OCI-LY3 (cell line): Measurements from ENCODE around the gene NAA16.
"Not testable (repeated sequence)": the region's sequence is repeated elsewhere in the genome, so short reads cannot be mapped to it uniquely, and the experiment has no call there.

Source experiments
- H2AFZ ChIP-seq: fragments of 200-600, 300-600 bp; shearing (Covaris generic); 2 replicates; pipeline ENCODE4 v1.6.0; 2014; ENCODE audit warnings: antibody characterized with exemption, low read depth, low read length
- H3K27ac ChIP-seq: fragments of 200-600, 300-600 bp; sonication (generic); 2 replicates; pipeline ENCODE4 v1.5.1; 2014; ENCODE audit warnings: mild to moderate bottlenecking, low read length, moderate library complexity, mixed read lengths
- H3K27me3 ChIP-seq: fragments of 200-600, 300-600 bp; sonication (generic); 2 replicates; pipeline ENCODE4 v1.6.1; 2014; ENCODE audit warnings: low read depth, low read length, mixed read lengths
- H3K36me3 ChIP-seq: fragments of 200-600, 300-600 bp; sonication (generic); replicated peaks from 2 replicates; pipeline ENCODE3; 2014; ENCODE audit warnings: low read depth, low read length, mixed read lengths
- H3K4me1 ChIP-seq: fragments of 300-600, 200-600 bp; sonication (generic); 2 replicates; pipeline ENCODE4 v1.6.1; 2014; ENCODE audit warnings: low read length, mixed read lengths
- H3K4me2 ChIP-seq: fragments of 200-600, 300-600 bp; sonication (generic); 2 replicates; pipeline ENCODE4 v1.6.1; 2014; ENCODE audit warnings: low read length, mixed read lengths
- H3K4me3 ChIP-seq: fragments of 300-600, 200-600 bp; sonication (generic); 2 replicates; pipeline ENCODE4 v1.5.1; 2014; ENCODE audit warnings: antibody characterized with exemption, mild to moderate bottlenecking, low read length, moderate library complexity
- H3K79me2 ChIP-seq: fragments of 300-600, 200-600 bp; shearing (Covaris generic); 2 replicates; pipeline ENCODE4 v1.6.1; 2014; ENCODE audit warnings: mild to moderate bottlenecking, low read length, mixed read lengths
- H3K9ac ChIP-seq: fragments of 300-600, 200-600 bp; shearing (Covaris generic); 2 replicates; pipeline ENCODE4 v1.6.0; 2014; ENCODE audit warnings: mild to moderate bottlenecking, low read length, moderate library complexity
- H3K9me3 ChIP-seq: fragments of 200-600, 300-600 bp; shearing (Covaris generic); 2 replicates; pipeline ENCODE4 v1.6.1; 2014; ENCODE audit warnings: low read length, mixed read lengths; ENCODE audit not compliant: insufficient read depth
- H4K20me1 ChIP-seq: fragments of 200-600, 300-600 bp; sonication (generic); 2 replicates; pipeline ENCODE4 v1.6.1; 2016; ENCODE audit warnings: low read length, mixed read lengths; ENCODE audit not compliant: insufficient read depth
- EZH2phosphoT487 ChIP-seq: fragments of 200-600 bp; shearing (Covaris generic); IDR thresholded peaks from 2 replicates; pipeline ENCODE4 v1.6.1; 2018; ENCODE audit warnings: antibody characterized with exemption, mixed run types, low read depth
- TF ChIP-seq, protein P1 (sequence below): fragments of 200-600, 300-600 bp; sonication (generic); IDR thresholded peaks from 2 replicates; pipeline ENCODE4 v1.5.1; 2014; ENCODE audit warnings: antibody characterized with exemption, low read length, low read depth

The NAA16 gene

DNA sequence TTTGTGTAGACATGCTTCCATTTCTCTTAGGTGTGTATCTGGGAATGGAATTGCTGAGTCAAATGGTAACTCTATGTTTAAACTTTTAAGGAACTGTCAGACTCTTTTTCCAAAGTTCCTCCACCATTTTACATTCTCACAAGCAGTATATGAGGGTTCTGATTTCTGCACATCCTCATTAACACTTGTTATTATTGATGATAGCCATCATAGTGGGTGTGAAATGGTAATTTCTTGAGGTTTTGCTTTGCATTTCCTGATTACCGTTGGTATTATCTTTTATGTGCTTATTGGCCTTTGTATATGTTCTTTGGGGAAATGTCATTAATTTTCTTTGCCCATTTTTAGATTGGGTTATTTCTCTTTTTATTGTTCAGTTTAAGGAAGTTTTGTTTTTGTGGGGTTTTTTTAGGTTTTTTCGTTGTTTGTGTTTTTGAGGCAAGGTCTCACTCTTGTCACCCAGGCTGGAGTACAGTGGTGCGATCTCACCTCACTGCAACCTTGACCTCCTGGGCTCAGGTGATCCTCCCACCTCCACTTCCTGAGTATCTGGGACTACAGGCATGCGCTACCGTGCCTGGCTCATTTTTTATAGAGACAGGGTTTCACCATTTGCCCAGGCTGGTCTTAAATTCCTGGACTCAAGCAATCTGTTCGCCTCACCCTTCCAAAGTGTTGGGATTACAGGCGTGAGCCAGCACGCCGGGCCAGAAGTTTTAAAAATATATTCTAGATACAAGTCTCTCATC is 34.3 kb downstream of the NAA16 start:
- peaks cover 23% of the 10 kb centered on the region for H3K36me3 ChIP-seq
- H3K9me3 ChIP-seq = no peaks in the 10 kb centered on the region
- H3K4me1 ChIP-seq = no peaks in the 10 kb centered on the region
- no peak overlapping the region for H3K4me2 ChIP-seq
- H4K20me1 ChIP-seq = no peaks in the 10 kb centered on the region
- H3K79me2 ChIP-seq = peaks cover 15% of the 10 kb centered on the region
- no peak overlapping the region for H3K27ac ChIP-seq
- TF ChIP-seq EZH2phosphoT487 = no peak
- TF ChIP-seq, protein P1, sequence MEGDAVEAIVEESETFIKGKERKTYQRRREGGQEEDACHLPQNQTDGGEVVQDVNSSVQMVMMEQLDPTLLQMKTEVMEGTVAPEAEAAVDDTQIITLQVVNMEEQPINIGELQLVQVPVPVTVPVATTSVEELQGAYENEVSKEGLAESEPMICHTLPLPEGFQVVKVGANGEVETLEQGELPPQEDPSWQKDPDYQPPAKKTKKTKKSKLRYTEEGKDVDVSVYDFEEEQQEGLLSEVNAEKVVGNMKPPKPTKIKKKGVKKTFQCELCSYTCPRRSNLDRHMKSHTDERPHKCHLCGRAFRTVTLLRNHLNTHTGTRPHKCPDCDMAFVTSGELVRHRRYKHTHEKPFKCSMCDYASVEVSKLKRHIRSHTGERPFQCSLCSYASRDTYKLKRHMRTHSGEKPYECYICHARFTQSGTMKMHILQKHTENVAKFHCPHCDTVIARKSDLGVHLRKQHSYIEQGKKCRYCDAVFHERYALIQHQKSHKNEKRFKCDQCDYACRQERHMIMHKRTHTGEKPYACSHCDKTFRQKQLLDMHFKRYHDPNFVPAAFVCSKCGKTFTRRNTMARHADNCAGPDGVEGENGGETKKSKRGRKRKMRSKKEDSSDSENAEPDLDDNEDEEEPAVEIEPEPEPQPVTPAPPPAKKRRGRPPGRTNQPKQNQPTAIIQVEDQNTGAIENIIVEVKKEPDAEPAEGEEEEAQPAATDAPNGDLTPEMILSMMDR = no peak
- no peak overlapping the region for H2AFZ ChIP-seq
- H3K4me3 ChIP-seq = no peak overlapping the region
- no peak overlapping the region for H3K9ac ChIP-seq
- no peaks in the 10 kb centered on the region for H3K27me3 ChIP-seq

DNA sequence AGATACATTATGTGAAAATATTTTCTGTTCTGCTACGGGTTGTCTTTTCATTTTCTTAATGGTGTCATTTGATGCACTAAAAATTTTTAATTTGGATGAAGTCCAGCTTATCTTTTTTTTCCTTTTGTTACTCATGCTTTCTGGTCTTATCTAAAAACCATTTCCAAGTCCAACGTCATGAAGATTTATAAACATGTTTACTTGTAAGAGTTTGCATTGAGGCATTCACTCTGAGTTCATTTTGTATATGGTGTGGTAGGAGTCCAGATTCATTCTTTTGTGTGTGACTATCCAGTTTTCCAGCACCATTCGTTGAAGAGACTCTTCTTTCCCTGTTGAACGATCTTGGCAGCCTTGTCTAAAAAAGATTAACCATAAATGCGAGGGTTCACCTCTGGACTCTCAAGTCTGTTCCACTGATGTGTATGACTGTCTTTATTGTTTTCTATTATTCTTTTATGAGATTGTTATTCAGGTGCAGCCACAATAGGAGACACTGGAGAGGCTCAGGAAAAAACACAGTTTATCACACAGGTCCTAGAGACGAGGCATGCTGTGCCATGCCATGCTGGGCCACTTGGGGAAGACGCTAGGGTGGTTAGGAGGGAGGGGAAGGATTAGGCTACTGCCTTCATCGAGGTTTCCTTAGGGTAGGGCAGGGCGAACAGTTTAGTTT is 35.0 kb downstream of the NAA16 start:
- Histone ChIP-seq H4K20me1 (no peaks in the 10 kb centered on the region), H3K27me3 (no peaks in the 10 kb centered on the region), H3K9ac (no peak overlapping the region), H3K4me2 (no peak overlapping the region), H3K9me3 (no peaks in the 10 kb centered on the region), H3K27ac (no peak overlapping the region), H3K4me1 (no peaks in the 10 kb centered on the region), H2AFZ (no peak overlapping the region), H3K4me3 (no peak overlapping the region), H3K79me2 (peaks cover 15% of the 10 kb centered on the region), H3K36me3 (peaks cover 26% of the 10 kb centered on the region)
- TF ChIP-seq, protein P1 = no peak
- no peak for TF ChIP-seq EZH2phosphoT487

DNA sequence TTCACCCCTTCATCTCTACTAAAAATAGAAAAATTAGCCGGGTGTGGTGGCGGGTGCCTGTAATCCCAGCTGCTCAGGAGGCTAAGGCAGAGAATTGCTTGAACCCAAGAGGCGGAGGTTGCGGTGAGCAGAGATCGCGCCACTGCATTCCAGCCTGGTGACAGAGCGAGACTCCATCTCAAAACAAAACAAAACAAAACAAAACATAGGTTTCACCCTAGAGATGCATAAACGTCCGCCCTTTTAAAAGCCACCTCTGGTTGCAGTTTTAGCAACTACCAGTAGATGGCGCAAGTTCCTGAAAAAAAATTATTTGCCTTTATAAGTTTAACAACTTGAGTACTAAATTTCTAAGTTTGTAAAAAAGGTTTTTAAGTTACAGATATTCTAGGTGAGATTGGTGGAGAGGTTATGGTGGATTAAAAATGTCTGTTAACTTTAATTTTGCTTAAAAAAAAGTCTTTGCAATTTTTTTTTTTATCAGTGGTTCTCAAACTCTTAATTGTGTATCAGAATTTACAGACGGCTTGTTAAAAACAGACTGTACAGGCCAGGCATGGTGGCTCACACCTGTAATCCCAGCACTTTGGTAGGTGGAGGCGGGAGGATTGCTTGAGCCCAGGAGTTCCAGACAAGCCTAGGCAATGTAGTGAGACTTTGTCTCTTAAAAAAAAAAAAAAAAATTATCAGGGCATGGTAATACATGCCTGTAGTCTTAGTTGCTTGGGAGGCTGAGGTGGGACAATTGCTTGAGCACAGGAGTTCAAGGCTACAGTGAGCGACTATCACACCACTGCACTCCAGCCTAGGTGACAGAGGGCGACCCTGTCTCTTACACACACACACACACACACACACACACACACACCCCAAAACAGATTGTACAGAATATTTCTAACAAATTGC is 42.1 kb downstream of the NAA16 start:
- Histone ChIP-seq H3K9ac (no peak overlapping the region), H3K79me2 (peaks cover 5% of the 10 kb centered on the region), H3K4me1 (no peaks in the 10 kb centered on the region), H3K9me3 (no peaks in the 10 kb centered on the region), H3K36me3 (peaks cover 15% of the 10 kb centered on the region), H4K20me1 (0 out of 2 replicates have a peak, but pooled peaks cover 4% of the 10 kb centered on the region), H3K27me3 (no peaks in the 10 kb centered on the region), H3K4me3 (no peak overlapping the region), H3K27ac (no peak overlapping the region), H3K4me2 (no peak overlapping the region), H2AFZ (no peak overlapping the region)
- no peak for TF ChIP-seq EZH2phosphoT487
- TF ChIP-seq, protein P1 = peak; percentile 90

DNA sequence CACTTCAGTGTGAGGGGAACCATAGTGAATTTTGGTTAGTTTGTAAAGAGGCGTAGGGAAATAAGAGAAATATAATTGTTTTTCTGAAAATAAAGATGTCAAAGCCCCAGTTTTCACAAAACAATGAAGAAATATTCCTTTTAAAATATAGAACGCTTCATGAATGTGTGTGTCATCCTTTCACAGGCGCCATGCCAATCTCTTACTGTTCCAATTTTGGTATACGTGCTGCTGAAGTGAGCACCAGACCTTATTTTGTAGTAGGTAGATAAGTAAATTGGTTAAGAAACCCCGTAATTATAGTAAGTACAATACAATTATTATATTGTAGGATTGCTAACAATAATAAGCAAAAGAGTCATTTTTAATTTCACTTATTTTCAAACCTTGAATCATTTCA is 43.3 kb downstream of the NAA16 start:
- Histone ChIP-seq H3K9ac (no peak overlapping the region), H2AFZ (no peak overlapping the region), H3K36me3 (peaks cover 28% of the 10 kb centered on the region), H3K27me3 (no peaks in the 10 kb centered on the region), H3K79me2 (no peaks in the 10 kb centered on the region), H3K4me3 (no peak overlapping the region), H3K9me3 (no peaks in the 10 kb centered on the region), H3K4me1 (no peaks in the 10 kb centered on the region), H3K27ac (no peak overlapping the region), H3K4me2 (no peak overlapping the region), H4K20me1 (0 out of 2 replicates have a peak, but pooled peaks cover 4% of the 10 kb centered on the region)
- TF ChIP-seq, protein P1 = no peak
- no peak for TF ChIP-seq EZH2phosphoT487

DNA sequence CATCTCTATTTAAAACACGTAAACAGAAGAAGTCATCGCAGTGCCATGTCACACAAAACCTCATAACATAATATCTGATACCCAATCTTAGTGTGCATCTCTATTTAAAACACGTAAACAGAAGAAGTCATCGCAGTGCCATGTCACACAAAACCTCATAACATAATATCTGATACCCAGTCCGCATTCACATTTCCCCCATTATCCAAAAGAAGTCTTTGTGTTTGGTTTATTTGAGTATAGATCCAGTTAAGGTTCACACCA is 45.2 kb downstream of the NAA16 start:
- not testable (repeated sequence) for H3K9ac ChIP-seq, H3K4me2 ChIP-seq, H3K4me1 ChIP-seq, H3K79me2 ChIP-seq, H3K27ac ChIP-seq, H3K27me3 ChIP-seq, H2AFZ ChIP-seq, H3K4me3 ChIP-seq, H3K9me3 ChIP-seq, H4K20me1 ChIP-seq
- peaks cover 38% of the 10 kb centered on the region for H3K36me3 ChIP-seq
